ENCODE results near the gene RAD9A. TPM values are rescaled to one million over a fixed set of nuclear protein-coding genes. Genes with fewer than 3 reads are reported as not detected.

The RAD9A gene
- total RNA-seq, 4 donors from 2014 or later: 37.0 to 73.4 (median 61.6) TPM

GRCh38 chr11:67433536-67434394, 42.0 kb downstream of the RAD9A start:
- Histone ChIP-seq H3K4me1 (peaks cover 0 to 41% (median 21%) of the 10 kb centered on the region in 4 donors), H3K9me3 (no peaks in the 10 kb centered on the region), H3K36me3 (peaks cover 0 to 72% (median 0%) of the 10 kb centered on the region in 3 donors), H3K4me3 (peak overlapping the region in 1 of 4 donors; percentile 81), H3K27ac (peak overlapping the region in 3 of 4 donors; percentile 19 to 99 (median 40)), H3K27me3 (no peaks in the 10 kb centered on the region)
- no peak for DNase-seq
- TF ChIP-seq POLR2A (IDR thresholded peaks at IDR 0.05) (no peak), CTCF (IDR thresholded peaks at IDR 0.05) (no peak)

- H3K36me3 ChIP-seq: peaks cover 0 to 79% (median 0%) of the 10 kb centered on the region in 3 donors
- no peaks in the 10 kb centered on the region for H3K27me3 ChIP-seq
- TF ChIP-seq CTCF (IDR thresholded peaks at IDR 0.05) (no peak), POLR2A (IDR thresholded peaks at IDR 0.05) (no peak)
- peaks cover 0 to 41% (median 18%) of the 10 kb centered on the region in 4 donors for H3K4me1 ChIP-seq
- H3K9me3 ChIP-seq: no peaks in the 10 kb centered on the region
- H3K27ac ChIP-seq: peak overlapping the region in 2 of 4 donors; percentile 40 to 99
- no peak for DNase-seq
- H3K4me3 ChIP-seq: peak overlapping the region in 1 of 4 donors; percentile 81
These were observed 42.7 kb downstream of the RAD9A start for GRCh38 chr11:67434395-67434881.

GRCh38 chr11:67435031-67435726, 43.4 kb downstream of the RAD9A start:
- Histone ChIP-seq H3K27ac (peak overlapping the region in 3 of 4 donors; percentile 40 to 99 (median 83)), H3K4me3 (peak overlapping the region in 1 of 4 donors; percentile 81), H3K9me3 (no peaks in the 10 kb centered on the region), H3K36me3 (peaks cover 0 to 82% (median 0%) of the 10 kb centered on the region in 3 donors), H3K27me3 (no peaks in the 10 kb centered on the region), H3K4me1 (peaks cover 0 to 45% (median 21%) of the 10 kb centered on the region in 4 donors)
- TF ChIP-seq POLR2A (IDR thresholded peaks at IDR 0.05): no peak
- TF ChIP-seq CTCF (IDR thresholded peaks at IDR 0.05): no peak
- no peak for DNase-seq

GRCh38 chr11:67435727-67436458, 44.1 kb downstream of the RAD9A start:
- peak overlapping the region; percentile 16 to 99 (median 62) for H3K27ac ChIP-seq
- H3K27me3 ChIP-seq: no peaks in the 10 kb centered on the region
- no peaks in the 10 kb centered on the region for H3K9me3 ChIP-seq
- TF ChIP-seq POLR2A (IDR thresholded peaks at IDR 0.05) (no peak), CTCF (IDR thresholded peaks at IDR 0.05) (no peak)
- no peak for DNase-seq
- H3K4me3 ChIP-seq: peak overlapping the region; percentile 4 to 81 (median 62)
- H3K4me1 ChIP-seq: peaks cover 0 to 53% (median 24%) of the 10 kb centered on the region in 4 donors
- H3K36me3 ChIP-seq: peaks cover 0 to 90% (median 0%) of the 10 kb centered on the region in 3 donors
